GM12872 (cell line): ENCODE data around the gene LIMS1.

Source experiments
- CTCF ChIP-seq: IDR thresholded peaks from 3 replicates; pipeline ENCODE4 v1.5.1; 2011; ENCODE audit warnings: low read depth, mild to moderate bottlenecking, low read length, moderate library complexity; ENCODE audit not compliant: insufficient read depth

Gene LIMS1

DNA sequence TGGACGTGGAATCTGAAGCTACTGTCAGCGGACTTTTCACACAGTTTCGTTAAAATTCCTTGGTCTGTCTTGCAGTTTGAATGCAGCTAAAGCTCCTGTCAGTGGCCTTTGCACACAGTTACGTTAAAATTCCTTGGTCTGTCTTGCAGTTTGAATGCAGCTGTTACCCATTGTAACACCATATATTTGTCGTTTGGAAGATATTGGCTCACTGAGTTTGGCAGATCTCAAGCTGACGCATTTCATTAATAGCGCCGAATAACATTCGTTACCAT is 1.0 kb downstream of the LIMS1 start:
- no peak for TF ChIP-seq CTCF

- TF ChIP-seq CTCF: no peak
These were observed 2.0 kb downstream of the LIMS1 start for GRCh38 chr2:108536133-108536780.

DNA sequence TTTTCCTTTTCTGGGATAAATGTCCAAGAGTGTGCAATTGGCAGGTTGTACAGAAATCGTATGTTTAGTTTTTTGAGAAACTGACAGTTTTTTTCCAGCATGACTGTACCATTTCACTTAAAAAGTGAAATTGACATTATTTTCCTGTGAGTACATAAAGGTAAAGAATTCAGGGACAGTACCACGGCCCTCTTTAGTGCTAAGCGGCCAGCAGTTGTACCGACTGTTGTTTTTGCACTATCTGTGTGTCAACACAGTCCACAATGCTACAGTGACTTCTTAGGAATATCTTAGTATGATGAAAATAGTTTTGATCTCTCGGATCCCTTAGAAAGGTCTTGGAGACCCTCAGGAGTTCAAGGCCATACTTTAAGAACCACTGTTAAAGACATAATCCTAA is 2.6 kb downstream of the LIMS1 start:
- no peak for TF ChIP-seq CTCF

DNA sequence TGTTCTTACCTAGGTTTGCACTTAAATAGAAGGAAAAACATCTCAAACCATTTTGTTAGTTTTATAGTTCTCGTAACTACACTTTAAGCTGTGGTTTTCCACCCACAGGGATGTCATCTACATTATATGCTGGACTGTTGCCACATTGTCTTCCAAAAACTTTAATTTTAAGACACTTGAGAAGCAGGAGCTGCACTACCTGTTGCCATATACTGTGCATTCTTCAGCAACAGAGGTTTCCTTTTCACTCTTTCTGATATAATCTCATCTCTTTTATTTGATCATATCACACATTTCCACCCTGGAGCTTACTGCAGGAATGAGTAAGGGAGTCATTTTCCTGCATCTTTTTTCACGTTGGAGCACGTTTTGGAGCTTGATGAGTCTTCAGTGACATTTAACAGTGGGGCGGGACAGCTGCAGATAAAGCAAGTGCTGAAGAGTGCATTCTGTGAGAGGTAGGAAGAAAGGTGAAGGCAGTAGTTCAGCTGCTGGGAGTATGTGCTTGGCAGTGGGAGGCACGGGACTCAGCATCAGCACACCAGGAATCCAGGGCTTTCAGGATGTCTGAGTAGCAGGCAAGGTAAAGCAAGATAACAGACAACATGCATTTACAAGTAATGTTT is 3.8 kb downstream of the LIMS1 start:
- TF ChIP-seq CTCF: no peak

- TF ChIP-seq CTCF: no peak
These were observed 7.2 kb downstream of the LIMS1 start for GRCh38 chr2:108541451-108541850.

DNA sequence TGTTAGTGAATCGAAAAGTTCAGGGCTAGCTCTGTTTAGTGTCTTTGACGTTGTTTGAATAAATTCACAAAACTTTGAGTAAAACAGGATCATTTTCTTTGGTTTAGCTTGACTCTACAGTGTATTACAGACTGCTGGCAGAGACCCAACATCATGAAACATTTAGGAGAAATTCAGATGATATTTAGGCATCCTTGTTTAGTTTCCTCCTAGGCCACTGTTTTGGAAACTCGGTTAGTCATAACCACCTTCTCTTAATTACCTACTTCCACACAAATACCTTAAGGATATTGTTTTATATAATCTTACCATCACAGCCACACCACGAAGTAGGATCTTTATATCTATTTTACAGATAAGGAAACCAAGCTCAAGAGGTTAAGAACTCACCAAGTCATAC is 7.8 kb downstream of the LIMS1 start:
- TF ChIP-seq CTCF: no peak

GRCh38 chr2:108547606-108548005 is 13.3 kb downstream of the LIMS1 start:
- no peak for TF ChIP-seq CTCF
